ENCODE data around the gene KLHL35. TPM values are rescaled to one million over a fixed set of nuclear protein-coding genes. Genes with fewer than 3 reads are reported as not detected.

The KLHL35 gene, protein sequence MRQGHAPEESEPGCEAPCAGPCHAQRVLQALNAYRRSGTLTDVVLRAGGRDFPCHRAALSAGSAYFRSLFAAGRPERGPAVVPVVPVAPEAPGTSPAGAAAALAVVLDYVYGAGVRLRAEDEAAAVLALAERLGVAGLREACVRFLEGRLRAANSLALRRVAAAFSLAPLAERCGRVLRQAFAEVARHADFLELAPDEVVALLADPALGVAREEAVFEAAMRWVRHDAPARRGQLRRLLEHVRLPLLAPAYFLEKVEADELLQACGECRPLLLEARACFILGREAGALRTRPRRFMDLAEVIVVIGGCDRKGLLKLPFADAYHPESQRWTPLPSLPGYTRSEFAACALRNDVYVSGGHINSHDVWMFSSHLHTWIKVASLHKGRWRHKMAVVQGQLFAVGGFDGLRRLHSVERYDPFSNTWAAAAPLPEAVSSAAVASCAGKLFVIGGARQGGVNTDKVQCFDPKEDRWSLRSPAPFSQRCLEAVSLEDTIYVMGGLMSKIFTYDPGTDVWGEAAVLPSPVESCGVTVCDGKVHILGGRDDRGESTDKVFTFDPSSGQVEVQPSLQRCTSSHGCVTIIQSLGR
- polyA plus RNA-seq (2014; cell fraction: cytosol; rRNA removed) = 4.6 and 5.5 TPM in 2 replicates
- 5.4 and 10.8 TPM in 2 replicates for polyA plus RNA-seq (2014; cell fraction: nucleus; rRNA removed)

DNA sequence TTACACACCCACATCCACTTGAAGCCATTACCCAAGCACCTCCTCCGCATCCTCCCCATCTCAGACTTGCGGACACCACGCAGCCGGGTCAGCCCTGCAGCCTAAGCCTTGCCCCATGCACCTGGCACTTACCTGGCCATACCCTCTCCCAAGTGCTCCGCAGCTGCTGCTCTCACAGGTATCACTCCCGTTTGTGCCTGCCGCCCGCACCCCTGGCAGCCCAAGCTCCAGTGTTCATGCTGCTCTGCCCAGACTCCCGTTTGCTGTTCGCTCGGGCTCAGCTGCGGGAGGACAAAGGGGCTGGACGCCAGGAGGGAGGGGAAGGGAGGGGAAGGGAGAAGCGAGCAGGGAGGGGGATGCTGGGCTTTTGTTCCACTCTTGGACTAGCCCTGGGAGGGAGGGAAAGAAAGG is at the start of gene KLHL35:
TSS of gene KLHL35 (minus strand) at position 293 of the 411 bp plus-strand sequence. CDS start 2,574 bp downstream, outside the sequence.
- DNase-seq (ENCODE audit: low spot score) = no peak

- no peak for DNase-seq (ENCODE audit: low spot score)
These were observed 49.1 kb upstream of the KLHL35 start for GRCh38 chr11:75481922-75482606.

DNA sequence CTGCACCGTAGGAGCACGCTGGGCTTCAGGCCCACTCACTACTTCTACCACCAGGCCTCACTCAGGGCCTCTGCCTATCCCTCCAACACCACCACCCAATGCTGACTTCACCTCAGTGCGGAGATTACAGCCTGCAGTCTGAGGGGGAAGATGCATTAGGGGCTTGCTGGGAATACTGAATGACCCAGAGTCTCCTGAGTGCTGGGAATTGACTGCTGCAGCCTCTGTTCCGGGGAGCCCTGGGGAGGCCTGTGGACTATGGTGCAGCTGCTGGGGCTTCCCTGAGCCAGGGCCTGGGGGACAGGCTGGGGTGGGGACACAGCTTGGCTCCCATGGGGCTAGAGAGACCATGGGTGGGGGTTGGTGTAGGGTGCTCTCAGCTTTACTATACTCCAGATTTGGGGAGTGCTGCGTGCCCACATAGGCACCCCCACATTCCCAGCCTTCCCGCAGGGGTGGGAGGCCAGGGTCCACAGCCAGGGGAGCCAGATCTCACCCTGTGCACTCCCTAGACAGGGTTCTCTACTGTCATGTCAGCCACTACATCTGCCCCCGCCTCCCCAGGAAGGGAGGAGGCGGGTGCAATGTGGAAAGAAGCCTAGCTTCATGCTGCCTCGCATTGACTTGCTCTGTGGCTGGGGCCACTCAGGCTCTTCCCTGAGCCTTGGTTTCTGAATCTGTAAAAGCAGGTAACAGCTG is 48.4 kb upstream of the KLHL35 start:
- DNase-seq (ENCODE audit: low spot score) = no peak

GRCh38 chr11:75480185-75481175 is 47.5 kb upstream of the KLHL35 start:
- no peak for DNase-seq (ENCODE audit: low spot score)

DNA sequence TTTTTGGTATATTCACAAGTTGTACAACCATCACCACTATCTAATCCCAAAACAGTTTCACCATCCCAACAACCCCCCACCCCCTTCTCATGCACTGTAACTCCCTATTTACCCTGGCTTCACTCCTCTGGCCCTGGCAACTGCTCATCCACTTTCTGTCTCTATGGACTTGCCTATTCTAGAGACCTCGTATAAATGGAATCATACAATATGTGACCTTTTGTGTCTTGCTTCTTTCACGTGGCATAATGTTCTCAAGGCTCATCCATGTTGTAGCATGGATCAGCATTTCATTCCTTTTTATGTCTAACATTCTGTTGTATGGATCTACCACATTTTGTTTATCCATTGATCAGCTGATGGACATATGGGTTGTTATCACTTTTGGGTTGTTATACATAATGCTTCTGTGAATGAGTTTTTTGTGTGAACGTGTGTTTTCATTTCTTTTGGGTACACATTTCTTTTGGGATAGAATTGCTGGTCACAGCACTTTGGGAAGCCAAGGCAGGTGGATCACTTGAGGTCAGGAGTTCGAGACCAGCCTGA is 46.7 kb upstream of the KLHL35 start:
- DNase-seq (ENCODE audit: low spot score) = no peak

DNA sequence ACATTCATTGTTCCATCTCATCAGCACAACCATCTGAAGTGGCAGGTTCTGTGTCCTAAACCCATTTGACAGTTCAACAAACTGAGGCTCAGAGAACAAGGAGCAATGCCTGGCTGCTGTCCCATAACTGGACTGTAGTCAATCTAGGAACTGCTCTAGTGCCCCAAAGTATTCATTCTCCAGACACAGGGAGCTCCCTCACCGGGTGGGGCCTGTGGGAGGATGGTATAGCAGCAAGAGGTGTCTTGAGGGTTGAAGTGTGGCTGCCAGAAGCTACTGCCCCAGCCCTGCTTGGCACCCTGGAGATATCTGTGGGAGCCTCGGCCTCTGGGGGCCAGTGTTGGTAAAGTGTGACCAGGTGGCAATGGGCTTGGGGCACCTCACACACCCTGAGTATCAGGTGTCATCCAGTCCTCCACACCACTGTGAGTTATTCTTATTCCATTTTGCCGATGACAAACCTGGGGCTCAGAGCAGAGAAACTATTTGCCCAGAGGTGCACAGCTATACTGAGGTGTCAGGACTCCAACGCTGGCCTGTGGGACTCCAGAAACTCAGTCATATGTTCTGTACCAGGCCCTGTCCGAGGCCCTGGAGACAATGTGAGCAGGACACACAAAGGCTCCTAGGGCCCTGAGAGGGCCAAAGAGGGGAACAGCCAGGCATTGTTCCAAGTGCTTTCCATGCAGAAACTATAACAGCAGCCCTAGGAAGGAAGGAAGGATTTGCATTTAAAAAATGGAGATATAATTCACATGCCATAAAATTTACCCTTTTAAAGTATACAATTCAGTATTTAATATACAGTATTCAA is 46.0 kb upstream of the KLHL35 start:
- DNase-seq (ENCODE audit: low spot score) = no peak

DNA sequence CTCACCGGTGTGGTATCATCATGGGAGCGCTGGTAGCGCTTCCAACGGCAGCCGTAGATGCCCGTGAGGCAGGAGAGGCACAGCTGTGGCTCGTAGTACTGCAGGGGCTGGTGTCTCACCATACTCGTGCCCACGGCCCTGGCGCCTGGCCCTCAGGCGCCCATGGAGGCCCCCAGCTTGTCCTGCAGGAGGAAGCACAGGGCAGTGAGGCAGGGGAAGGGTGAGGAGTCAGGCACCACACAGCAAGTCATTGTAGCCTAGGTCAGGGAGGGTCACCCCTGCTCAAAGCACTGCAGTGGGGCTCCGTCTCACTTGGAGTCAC is 44.6 kb upstream of the KLHL35 start:
- no peak for DNase-seq (ENCODE audit: low spot score)

DNA sequence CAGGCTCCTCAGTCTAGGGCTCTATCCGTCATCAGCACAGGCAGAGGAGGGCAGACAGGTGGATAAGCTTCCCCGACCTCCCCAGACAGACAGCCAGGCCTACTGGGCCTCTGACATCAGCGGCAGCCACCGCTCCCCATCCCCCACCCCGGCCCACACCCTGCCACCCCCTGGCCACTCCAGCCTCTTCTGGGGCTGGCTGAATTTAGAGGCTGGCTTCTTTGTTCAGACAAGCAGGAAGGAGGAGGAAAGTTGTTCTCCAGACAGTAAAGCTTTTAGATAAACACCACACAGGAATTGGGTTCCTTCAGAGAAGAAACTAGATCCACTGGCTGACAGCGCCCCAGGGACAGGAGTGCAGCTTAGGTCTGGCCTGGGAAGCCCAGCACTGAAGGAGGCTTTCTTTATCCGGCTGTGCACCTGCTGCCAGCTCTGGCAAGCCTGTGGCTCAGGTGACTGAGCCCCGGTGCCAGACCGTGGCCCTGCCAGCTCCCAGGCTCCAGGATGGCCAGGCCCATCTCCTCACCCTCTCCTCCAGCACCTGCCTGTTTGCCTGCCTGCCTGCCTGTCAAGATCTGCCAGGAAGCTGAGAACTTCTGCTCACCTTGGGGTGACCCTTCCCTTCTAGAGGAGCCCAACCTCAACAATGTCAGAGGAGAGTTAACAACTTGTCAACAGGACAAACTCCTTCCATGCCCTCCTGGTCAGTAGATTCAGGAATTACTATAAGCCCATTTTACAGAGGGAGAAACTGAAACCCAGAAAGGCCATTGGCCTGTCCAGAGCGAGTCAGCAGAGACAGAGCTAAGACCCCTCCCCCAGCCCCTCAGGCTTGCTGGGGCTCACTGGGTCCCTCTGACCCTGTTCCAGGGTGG is 44.0 kb upstream of the KLHL35 start:
- no peak for DNase-seq (ENCODE audit: low spot score)

DNA sequence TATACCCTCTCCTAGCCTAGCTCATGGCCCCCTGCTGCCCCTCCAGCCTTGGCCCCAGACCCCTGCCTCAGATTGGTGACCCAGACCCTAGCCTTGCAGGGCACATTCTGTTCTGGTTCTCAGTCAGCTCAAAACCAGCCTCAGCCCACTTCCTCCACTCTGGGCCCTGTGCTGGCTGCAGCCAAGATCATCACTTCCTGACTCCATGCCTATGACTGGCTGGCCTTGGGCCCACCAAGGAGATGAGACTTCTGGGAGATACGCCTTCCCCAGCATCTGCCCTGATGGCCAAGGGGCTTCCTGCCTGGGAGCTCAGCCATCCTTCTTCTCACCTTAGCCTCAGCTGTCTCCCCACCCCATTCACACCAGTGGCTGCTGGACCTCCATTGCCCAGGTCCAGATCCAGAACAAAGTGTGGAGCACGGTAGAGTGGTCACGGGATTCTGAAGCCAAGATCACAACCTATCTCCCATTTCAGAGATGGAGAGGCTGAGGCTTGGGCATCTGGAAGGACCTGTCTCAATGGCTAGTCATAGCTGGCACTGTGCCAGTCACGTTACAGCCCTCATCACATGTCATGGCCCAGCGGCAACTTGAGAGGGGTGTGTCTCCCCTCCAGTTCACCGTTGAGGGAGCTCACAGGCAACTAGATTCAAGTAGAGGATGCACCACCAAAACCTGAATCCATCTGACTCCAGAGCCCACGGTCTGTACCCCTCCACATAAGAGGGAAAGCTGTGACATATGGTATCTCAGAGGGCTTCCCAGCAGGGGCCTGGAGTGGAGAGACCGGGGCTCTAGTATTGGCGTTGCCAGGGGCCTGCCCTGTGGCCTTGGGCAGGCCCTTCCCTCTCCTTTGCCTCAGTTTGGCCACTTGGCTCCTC is 43.0 kb upstream of the KLHL35 start:
- DNase-seq (ENCODE audit: low spot score) = no peak

DNA sequence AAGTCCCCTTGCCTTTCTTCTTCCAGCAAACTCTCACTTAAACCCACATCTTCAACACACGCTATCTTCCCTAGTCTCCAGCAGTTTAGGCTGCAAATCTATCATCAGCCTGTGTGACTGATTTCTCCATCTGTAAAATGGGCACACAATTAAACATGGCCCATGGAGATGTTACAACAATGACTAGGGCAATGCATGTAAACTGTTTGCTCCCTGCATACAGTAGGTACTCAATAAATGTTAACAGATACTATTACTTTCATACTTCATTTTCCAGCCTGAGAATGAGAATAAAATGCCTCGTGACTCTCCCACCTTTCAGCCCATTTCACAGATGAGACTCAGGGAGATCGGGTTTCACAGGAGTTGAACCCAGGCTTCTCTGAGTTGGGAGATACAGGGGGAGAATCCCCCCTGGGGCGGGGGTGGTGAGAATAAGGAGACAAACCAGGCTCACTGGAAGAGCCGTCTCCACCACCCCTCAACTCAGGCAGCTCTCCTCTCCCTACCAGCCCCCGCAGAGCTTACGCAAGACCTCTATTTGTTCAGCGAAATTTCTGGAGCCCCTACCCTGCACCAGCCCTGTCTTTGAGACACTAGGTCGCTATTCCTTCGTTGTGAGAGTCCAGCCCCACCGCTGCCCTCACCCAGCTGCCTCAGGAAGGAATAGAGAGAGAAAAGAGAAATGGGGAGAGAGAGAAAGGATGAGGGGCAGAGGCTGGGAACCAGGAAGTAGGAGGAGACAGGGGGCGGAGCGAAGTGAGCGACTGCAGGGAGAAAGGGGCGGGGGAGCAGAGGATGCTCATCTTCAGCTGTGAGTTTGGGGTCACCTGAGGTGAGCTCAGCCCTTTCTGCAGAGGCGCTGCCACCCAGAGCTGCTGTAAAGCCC is 42.1 kb upstream of the KLHL35 start:
- DNase-seq (ENCODE audit: low spot score) = peak; percentile 74

DNA sequence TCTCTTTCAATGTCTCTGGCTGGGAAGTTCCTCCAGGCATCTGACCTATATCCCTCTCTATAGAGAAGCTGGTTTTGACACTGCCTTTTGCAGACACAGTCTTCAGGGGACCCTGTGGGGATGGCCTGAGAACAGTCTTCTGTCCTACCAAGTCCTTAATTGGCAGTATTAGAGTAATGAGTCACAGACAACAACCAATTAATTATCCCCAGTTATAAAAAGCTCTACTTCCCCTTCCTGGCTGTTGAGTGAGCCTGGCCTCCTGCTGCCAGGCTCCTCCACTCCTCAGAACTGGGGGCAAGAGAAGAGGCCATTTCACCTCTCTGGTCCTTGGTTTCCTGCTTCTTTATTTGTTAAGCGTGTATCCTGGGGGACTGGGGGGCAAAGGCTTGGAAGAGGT is 41.2 kb upstream of the KLHL35 start:
- no peak for DNase-seq (ENCODE audit: low spot score)

- DNase-seq (ENCODE audit: low spot score) = no peak
These were observed 40.7 kb upstream of the KLHL35 start for GRCh38 chr11:75473684-75474083.

DNA sequence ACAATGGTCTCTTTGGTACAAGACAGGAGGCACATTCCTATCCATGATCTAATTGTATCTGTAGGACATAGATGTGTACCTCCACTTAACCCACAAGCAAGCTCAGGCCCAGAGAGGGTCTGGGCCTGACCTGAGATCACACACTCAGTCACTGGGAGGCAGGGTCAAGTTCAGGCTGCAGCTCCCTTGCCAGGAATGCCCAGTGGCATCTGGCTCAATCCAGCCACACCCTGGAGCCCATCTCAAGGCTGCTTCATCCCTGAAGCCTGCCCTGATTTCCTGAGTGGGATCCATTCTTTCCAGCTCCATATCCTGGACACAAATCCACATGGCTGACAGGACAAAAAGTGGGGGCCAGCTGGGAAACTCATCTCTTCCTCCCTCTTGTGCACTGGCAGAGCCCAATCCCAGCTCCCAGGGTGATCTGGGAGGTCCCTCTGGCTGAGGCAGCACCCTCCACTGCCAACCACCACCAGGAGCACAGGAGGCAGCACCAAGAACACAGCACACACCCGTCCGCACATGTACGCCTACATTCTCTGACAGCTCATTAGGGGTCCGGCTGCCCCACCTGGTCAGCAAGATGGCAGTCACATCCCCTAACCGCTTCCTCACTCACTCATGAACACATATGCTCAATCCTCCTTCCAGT is 39.2 kb upstream of the KLHL35 start:
- DNase-seq (ENCODE audit: low spot score) = no peak

DNA sequence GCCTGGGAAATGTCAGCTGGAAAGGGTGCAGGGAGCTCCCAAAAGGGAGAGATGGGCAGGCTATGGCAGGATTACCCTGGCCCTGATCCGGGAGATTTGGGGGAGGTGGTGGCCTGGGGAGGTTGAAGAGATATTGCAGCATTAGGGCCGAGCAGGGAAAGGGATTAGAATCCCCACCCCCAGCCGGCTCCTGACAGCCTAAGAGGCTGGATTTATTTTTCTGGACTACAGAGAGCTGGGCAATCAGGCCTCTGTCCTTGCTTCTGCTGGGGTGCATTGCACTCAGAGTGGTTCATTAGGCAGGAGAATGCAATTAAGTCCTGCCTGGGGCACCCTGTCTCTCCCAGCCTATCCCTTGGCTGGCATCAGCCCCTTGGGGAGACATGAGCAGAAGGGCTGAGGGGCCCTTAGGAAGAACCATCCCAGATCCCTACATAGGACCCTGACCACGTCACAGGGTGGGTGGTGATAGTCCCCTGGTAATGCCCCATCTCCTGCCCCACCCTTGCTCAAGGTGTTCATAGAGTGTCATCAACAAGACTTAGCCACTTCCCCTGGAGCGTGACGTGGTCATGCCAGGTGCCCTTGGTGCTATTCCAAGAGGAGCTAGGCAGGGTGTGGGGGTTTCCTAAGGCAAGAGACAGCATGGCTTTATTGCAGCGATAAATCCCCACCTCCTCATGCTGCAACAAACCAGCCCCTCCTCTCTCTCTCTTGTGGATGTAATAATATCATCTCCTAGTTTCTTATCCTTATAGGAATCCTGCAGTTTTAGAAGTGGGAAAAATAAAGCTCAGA is 38.4 kb upstream of the KLHL35 start:
- DNase-seq (ENCODE audit: low spot score) = no peak

DNA sequence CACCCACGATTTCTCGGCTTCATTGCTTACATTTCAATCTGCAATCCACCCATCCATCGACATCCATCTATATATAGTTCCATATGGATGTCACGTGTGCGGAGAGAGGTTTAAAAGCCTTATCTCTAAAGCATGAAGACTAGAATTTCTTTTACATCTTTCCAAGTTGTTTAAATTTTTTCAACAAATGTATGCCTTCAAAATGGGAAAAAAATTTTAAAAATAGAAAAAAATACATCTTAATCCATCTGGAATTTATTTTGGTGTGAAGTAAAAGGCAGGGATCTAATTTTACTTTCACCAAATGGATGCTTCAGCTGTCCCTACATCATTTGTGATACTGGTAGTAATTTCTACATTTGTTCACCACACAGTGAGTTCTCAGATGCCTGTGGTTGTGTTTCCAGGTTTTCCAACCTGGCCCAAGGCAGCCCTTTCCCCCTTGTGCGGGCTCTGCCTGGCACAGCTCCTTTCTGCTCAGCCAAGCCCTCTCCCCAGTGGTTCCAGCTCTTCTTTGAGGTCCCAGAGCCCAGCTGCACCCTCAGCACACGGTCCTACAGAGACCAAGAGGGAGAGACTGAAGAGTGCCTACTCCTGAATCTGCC is 37.6 kb upstream of the KLHL35 start:
- no peak for DNase-seq (ENCODE audit: low spot score)
